Ramos (cell line): Measurements from ENCODE around the gene PRKAB1.
"Not testable (repeated sequence)": the region's sequence is repeated elsewhere in the genome, so short reads cannot be mapped to it uniquely, and the experiment has no call there.

ENCODE experiments used
- in situ Hi-C: fragments of 300-500 bp; cut with MboI; formaldehyde crosslinking; loops from one replicate; pipeline ENCODE4 v1.14.3; 2022; ENCODE audit warnings: low sequenced_read_pairs; ENCODE audit not compliant: unreplicated experiment

Gene PRKAB1, protein sequence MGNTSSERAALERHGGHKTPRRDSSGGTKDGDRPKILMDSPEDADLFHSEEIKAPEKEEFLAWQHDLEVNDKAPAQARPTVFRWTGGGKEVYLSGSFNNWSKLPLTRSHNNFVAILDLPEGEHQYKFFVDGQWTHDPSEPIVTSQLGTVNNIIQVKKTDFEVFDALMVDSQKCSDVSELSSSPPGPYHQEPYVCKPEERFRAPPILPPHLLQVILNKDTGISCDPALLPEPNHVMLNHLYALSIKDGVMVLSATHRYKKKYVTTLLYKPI

DNA sequence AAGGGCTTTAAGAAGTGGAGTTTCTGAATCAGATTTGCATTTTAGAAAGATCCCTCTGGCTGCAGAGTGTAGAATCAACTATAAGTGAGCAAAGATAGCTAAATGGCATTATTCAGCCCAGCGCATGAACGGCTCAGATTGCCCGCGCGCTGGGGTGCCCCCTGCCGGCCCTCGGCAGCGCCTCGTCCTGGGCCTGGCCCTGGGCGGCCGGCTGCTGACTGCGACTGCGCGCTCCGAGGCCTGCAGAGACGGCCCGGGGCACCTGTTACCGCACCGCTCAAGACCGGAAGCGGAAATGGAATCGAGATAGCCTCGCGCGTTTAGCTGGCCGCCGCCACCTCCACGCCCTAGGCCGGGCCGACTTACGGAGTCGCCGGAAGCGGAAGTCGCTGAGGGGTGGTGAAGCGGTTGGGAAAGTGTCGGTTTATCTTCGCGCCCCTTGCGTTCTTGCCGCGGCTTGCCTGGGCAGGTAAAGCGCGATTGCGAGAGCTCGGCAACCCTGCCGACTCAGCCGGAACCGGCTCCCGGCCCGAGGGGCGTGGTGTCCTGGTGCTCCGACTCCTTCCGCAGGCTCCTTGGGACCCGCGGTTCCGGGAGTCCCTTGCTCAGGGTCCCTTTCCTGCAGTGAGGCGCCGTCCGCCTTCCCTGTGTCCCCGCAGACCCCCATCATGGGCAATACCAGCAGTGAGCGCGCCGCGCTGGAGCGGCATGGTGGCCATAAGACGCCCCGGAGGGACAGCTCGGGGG is at the start of gene PRKAB1:
Gene PRKAB1, plus strand, starts transcription at position 557 of the 747 bp plus-strand sequence. Its CDS starts 112 bp downstream, at position 669.
- in situ Hi-C loops: no loop called here

DNA sequence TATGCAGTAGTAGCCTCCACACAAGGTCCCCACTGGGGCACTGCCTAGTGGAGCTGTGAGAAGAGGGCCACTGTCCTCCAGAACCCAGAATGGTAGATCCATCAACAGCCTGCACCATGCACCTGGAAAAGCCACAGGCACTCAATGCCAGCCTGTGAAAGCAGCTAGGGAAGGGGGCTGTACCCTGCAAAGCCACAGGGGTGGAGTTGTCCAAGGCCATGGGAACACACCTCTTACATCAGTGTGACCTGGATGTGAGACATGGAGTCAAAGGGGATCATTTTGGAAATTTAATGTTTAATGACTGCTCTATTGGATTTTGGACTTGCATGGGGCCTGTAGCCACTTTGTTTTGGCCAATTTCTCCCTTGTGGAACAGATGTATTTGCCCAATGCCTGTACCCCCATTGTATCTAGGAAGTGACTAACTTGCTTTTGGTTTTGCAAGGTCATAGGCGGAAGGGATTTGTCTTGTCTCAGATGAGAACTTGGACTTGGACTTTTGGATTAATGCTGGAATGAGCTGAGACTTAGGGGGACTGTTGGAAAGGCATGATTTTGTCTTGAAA is 49.5 kb upstream of the PRKAB1 start:
- in situ Hi-C loops: not testable (repeated sequence)

DNA sequence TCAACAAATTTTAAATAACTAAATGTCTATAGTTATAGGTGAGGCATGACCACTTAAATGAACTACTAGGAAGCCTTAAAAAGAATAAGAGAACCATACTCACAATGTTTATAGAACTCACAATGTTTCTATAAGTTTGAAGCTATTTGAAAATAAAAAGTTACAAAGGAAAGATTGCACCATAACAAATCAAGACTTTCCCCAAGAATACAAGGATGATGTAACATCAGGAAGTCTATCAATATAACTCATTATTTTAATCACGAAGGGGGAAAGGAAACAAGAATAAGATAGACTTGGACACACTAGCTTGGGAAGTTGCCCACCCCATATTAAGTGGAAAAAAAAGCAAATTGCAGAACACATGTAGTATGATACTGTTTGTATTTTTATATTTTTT is 47.4 kb upstream of the PRKAB1 start:
- in situ Hi-C loops: no loop called here

DNA sequence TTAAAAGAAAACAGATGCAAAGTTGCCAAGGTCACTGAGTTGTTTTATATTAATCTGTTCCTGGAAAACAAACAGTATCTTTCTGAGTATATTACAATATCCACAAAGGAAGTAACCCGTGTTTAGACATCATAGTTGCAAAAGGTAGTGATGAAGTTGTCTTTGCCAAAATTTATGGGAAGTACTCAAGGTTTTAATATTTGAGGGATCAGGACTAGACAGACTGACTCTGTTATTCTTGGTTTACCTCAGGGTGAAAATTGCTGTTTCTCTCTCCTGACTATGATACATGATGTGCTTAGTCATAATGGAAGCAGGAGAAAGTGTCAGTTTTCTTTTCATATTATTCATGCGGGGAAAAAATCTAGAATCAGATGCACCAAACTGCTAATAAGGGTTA is 46.1 kb upstream of the PRKAB1 start:
- in situ Hi-C loops: no loop called here

DNA sequence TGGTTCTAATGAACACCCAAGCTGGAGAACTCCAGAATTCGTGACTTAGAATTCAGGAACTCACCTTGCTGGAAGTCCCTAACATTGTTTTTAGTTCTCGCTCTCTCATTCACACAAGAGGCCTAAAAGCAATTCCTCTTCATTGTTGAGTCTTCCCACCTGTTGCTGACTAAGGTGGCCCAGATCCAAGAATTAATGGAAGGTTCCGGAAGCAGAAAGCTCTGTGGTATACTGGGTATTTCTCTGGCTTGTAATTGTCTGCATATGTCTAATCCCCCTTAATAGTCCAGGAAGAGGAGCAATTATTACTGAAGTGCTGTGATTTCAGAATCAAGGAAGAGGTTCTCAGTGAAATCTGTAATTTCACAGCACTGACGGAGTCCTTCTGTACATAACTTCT is 43.0 kb upstream of the PRKAB1 start:
- in situ Hi-C loops: no loop called here

DNA sequence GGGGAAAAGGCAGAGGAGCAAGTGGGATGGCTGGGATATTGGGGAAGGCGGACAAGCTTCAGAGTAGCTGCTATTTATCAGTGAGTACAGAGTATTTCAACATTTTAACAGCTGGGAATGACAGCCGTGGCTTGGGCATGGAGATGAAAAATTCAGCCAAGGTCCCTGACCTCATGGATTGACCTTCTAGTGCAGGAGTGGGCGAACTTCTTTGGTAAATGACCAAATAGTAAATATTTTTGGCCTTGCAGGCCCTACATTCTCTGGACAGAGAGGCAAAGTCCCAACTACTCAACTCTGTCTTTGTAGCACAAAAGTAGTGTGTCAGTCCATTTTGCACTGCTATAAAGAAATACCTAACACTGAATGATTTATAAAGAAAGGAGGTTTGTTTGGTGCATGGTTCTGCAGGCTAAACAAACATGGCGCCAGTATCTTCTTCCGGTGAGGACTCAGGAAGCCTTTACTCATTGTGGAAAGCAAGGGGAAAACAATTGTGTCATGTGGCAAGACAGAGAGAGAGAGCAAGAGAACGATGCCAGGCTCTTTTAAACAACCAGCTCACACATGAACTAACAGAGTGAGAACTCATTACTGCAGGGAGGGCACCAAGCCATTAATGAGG is 40.8 kb upstream of the PRKAB1 start:
- in situ Hi-C loops: no loop called here

DNA sequence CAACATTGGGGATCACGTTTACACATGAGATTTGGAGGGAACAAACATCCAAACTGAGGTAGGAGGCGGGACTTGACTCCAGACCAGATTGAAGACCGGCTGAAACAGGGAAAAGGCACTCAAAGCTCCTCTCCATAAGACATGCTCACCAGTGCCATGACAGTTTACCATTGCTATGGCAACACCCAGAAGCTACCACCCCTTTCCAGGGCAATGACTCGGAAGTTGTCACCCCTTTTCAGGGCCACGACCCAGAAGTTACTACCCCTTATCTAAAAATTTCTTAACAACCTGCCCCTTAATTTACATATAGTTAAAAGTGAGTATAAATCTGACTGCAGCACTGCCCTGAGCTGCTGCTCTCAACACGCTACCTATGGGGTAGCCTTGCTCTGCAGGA is 40.2 kb upstream of the PRKAB1 start:
- in situ Hi-C loops: no loop called here

DNA sequence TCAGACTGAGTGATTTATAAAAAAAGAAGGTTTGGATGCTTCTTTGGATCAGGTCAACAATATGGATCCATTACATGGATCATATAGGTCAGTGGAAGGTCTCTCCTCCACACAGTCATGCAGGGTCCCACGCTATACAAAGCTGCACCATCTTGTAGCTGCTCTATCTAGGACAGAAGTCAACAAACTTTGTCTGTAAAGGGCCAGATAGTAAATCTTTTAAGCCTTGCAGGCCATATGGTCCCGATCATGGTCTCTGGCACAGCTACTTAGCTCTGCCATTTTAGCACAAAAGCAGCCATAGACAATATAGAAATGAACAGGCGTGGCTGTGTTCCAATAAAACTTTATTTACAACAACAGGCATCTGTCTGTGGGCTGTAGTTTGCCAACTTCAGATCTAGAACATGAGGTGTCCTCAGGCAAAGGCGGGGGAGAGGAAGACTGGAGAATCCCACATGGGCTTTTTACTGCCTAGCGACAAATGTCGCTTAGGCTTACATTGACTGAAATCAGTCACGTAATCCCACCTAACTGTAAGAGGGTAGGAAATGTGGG is 37.6 kb upstream of the PRKAB1 start:
- in situ Hi-C loops: no loop called here

DNA sequence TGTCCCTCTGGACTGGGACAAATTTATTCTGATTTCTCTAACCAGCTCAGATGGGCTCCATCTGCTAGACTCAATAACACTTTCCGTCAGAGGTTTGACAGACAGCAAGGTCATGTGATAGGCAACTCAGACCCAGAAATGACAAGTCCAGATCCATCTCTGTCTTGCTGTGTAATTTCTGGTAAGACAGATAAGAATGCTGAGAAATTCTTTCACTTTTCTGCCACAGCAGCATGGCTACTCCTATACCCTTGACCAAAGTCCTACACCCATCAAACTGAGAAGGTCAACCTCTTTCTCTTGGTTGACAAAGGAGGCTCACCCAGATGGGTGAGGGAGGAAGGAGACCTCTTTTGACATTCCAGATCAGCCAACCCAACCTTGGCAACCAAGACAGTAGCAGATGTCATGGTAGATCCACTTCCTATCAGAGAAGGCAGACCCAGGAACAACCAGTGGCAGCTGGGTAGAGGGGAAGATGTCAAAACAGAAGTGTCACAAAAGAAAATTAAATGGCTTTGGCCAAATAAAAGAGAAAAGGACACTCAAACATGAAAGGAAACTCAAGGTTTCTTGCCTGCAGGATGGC is 36.9 kb upstream of the PRKAB1 start:
- in situ Hi-C loops: no loop called here

DNA sequence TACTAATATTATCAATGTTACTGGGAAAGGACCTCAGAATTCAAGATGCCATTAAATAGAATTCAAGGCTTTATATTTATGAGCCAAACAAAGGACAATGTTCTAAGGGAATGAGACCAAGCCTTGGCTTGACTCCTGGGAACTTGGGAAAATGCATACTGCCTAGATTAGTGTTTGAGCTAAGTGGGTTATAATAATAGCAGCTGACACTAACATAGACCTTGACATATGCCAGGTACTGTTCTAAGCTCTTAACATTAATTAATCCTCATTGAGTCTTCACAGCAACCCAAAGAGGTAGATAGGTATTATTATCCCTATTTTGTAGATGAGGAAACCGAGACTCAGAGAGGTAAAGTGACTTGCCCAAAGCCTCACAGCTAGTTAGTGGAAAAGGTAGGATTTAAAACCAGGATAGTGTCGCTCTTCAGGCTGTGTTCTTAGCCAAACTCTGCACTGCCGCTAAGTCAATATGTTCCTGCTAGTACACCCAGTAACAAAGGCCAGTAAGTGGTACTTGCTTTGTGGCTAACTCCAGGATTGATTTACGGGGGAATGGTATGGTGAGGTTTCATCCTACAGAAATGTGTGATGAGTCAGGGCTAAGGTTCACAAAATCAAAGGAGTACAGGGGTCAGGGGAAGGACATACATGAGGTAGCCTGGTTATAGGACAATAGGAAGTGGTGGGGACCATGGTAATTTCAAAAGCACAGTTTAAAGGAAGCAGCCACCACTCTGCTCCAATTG is 35.8 kb upstream of the PRKAB1 start:
- in situ Hi-C loops: no loop called here

DNA sequence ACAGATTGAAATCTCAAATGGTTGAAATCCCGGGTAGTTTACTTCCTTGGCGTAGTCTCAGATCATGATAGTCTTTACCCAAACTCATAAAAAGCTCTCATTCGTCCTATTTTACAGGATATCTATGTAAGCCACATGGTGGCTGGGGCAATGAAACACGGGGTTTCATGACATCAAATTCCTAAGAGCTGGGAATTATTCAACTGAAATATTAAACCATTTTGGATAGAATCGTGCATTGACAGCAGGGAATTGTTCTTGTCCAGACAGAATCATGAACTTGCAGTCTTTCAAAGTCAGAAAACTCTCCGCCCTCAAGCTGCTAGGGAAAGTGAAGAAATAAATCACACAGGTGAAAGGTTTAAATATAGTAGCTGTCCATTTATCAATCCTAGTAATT is 33.2 kb upstream of the PRKAB1 start:
- in situ Hi-C loops: no loop called here

DNA sequence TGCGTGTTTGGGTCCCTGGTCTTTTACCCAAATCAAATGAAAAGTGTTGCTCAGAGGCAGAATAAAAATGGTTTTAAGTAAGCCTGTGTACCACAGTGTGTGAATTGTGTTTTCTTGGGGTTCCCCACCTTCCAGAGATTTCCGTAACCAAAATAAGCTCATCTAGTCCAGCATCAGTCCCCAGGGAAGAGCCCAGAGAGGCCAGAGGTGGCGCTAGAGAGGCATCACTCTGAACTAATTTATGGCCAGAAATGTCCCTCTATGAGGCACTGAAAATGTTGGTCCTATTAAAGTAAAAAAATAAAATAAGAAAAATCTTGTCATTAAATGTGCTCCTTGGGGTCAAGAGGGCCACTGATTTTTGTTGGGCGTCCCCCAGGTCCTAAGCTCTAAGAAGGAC is 24.9 kb upstream of the PRKAB1 start:
- in situ Hi-C loops: no loop called here

DNA sequence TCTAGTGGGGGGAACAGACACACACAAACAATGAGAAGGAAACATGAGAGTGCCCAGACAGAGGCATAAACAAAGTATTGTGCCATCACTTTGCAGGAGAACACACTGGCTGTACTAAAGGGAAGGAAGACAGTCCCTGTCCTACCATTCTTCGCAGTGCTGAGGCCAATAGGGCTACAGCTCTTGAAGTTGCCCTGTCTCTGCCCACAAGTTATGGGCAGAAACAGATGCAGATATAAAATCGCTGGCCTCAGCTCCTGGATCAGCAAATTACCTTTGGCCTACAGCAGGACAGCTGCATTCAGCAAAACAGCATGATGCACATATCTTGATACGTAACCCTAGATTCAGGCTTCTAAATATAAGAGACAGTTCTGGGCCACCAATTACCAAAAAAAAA is 23.0 kb upstream of the PRKAB1 start:
- in situ Hi-C loops: no loop called here

DNA sequence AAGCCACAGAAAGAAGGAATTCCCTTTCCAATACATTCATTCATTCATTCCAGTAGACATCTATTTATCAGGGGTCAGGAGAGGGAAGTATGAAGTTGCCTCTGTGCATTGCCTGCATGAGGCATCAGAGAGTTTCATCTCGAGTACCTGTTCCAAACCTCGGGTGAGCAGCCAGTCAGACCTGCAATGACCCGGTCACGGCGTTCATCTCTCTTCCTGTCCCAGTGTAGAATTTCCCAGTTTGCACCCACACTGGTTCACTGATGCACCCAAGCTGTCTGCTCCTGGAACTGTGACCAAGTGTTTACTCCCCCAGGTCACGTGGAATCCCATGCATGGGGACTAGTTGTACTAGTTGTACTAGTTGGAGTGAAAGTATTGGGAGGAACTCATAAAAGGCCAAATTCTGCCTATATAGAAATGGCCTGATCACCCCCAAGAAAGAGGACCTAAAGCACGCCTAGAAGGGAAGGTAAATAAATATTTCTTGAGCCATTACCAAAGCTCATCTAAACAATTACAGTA is 22.3 kb upstream of the PRKAB1 start:
- in situ Hi-C loops: no loop called here

DNA sequence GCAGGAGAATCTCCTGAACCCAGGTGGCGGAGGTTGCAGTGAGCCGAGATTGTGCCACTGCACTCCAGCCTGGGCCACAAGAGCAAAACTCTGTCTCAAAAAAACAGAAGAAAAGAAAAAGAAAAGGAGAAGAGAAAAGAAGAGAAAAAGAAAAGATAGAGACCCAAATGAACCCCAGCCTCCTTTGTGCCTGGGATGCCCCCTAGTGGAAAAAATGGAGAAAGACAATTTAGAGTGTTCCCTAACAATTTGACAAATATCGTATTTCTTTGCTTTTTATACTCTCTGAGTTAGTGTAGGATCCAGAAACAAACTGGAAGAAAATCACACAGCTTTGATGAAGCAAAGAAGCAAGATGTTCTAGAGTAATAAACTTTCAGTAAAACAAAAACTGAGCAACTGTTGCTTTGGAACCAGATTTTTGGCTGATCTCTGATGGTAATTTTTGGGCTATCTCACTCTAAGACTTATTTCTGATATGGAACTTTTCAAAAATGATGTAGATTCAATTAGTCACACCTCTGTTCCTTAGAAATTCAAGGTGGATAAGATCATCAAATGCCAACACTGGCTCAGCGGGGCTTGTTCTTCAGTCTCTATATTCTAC is 18.6 kb upstream of the PRKAB1 start:
- in situ Hi-C loops: no loop called here

DNA sequence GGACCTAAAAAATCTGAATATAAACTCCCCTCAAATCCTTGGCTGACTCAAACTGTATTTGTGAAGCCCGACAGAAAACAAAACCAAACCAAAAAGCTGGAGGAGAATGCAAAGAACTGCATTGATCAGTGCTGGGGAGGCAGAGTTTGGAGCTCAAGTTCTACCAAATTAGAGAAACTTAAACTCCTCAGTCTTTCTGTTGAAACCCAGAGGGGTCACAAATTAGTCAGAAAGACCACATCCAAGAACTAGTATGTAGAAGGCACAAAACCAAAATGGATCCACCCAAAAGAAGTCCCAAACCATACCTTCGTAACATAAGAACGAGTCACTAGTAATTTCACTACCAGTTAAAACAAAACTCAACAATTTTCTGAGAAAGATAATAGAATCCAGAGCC is 15.3 kb upstream of the PRKAB1 start:
- in situ Hi-C loops: loop anchor here (10.0 kb wide), 1 partner anchor 218 kb away; no protein-coding TSS in a partner anchor

DNA sequence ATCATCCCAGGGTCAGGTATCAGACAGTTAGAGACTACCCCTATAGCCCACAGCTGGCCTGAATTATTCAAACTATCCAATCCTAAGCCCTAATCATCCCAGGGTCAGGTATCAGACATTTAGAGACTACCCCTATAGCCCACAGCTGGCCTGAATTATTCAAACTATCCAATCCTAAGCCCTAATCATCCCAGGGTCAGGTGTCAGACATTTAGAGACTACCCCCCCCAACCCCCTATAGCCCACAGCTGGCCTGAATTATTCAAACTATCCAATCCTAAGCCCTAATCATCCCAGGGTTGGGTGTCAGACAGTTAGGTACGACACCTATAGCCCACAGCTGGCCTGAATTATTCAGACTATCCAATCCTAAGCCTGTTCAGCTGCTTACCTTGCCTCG is 10.9 kb upstream of the PRKAB1 start:
- in situ Hi-C loops: loop anchor here (10.0 kb wide), 1 partner anchor 222 kb away; no protein-coding TSS in a partner anchor

DNA sequence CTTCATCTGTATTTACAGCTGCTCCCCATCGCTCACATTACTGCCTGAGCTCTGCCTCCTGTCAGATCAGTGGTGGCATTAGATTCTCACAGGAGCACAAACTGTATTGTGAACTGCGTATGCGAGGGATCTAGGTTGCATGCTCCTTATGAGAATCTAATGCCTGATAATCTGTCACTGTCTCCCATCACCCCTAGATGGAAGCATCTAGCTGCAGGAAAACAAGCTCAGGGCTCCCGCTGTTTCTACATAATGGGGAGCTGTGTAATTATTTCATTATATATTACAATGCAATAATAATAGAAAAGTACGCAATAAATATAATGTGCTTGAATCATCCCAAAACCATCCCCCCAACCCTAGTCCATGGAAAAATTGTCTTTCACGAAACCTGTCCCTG is 9.8 kb upstream of the PRKAB1 start:
- in situ Hi-C loops: loop anchor here (10.0 kb wide), 1 partner anchor 223 kb away; no protein-coding TSS in a partner anchor
